Measurements from ENCODE around the gene CNKSR3.

CNKSR3 gene

GRCh38 chr6:154509421-154510143 lies 903 bp downstream of the CNKSR3 start:
- H3K4me3 ChIP-seq (ENCODE audit: low read depth, low read length) = peak overlapping the region; percentile 83
- no peak for DNase-seq (ENCODE audit: low read depth)
- 0 out of 2 replicates have a peak, but pooled peaks have one; percentile 0 for TF ChIP-seq CTCF (IDR thresholded peaks at IDR 0.05; ENCODE audit: control insufficient read depth, extremely low read depth, insufficient read depth)

GRCh38 chr6:154508573-154509375 lies 1.7 kb downstream of the CNKSR3 start:
- peak; percentile 85 for DNase-seq (ENCODE audit: low read depth)
- H3K4me3 ChIP-seq (ENCODE audit: low read depth, low read length) = peak overlapping the region; percentile 83
- TF ChIP-seq CTCF (IDR thresholded peaks at IDR 0.05; ENCODE audit: control insufficient read depth, extremely low read depth, insufficient read depth) = no peak

GRCh38 chr6:154506991-154507898 lies 3.2 kb downstream of the CNKSR3 start:
- no peak for TF ChIP-seq CTCF (IDR thresholded peaks at IDR 0.05; ENCODE audit: control insufficient read depth, extremely low read depth, insufficient read depth)
- H3K4me3 ChIP-seq (ENCODE audit: low read depth, low read length) = no peak overlapping the region
- DNase-seq (ENCODE audit: low read depth) = no peak

- H3K4me3 ChIP-seq (ENCODE audit: low read depth, low read length) = no peak overlapping the region
- no peak for DNase-seq (ENCODE audit: low read depth)
- TF ChIP-seq CTCF (IDR thresholded peaks at IDR 0.05; ENCODE audit: control insufficient read depth, extremely low read depth, insufficient read depth) = no peak
Observed at GRCh38 chr6:154506582-154506981, 3.9 kb downstream of the CNKSR3 start.

- no peak for DNase-seq (ENCODE audit: low read depth)
- no peak for TF ChIP-seq CTCF (IDR thresholded peaks at IDR 0.05; ENCODE audit: control insufficient read depth, extremely low read depth, insufficient read depth)
- H3K4me3 ChIP-seq (ENCODE audit: low read depth, low read length) = no peak overlapping the region
Observed at GRCh38 chr6:154506108-154506507, 4.4 kb downstream of the CNKSR3 start.

- no peak for TF ChIP-seq CTCF (IDR thresholded peaks at IDR 0.05; ENCODE audit: control insufficient read depth, extremely low read depth, insufficient read depth)
- no peak for DNase-seq (ENCODE audit: low read depth)
- no peak overlapping the region for H3K4me3 ChIP-seq (ENCODE audit: low read depth, low read length)
Observed at GRCh38 chr6:154504865-154505449, 5.5 kb downstream of the CNKSR3 start.

Measured in LNCaP clone FGC (cell line).